Measurements from ENCODE around the gene PER3.

Gene PER3

GRCh38 chr1:7767176-7767575 is 16.9 kb upstream of the PER3 start:
- Histone ChIP-seq H3K27ac (ENCODE audit: low read length) (no peak overlapping the region), H3K9ac (ENCODE audit: low read depth, low read length) (no peak overlapping the region), H3K27me3 (ENCODE audit: insufficient read depth, low read length, poor library complexity) (peaks cover 4% of the 10 kb centered on the region), H3K36me3 (ENCODE audit: insufficient read depth, low read length) (no peaks in the 10 kb centered on the region; the same call in 1 of the 2 replicates), H3K4me1 (ENCODE audit: insufficient read depth, low read length) (peaks cover 11% of the 10 kb centered on the region), H3K9me3 (ENCODE audit: insufficient read depth, low read length, severe bottlenecking) (no peaks in the 10 kb centered on the region), H2AFZ (ENCODE audit: low read depth, low read length) (no peak overlapping the region), H3K4me2 (ENCODE audit: insufficient read depth, low read length) (no peak overlapping the region), H4K20me1 (ENCODE audit: insufficient read depth, low read length) (peaks cover 2% of the 10 kb centered on the region; the same call in 1 of the 2 replicates), H3K4me3 (ENCODE audit: low read depth in 1 of 2, low read length in 2 of 2) (no peak overlapping the region), H3K79me2 (ENCODE audit: insufficient read depth, low read length) (peaks cover 9% of the 10 kb centered on the region)
- no peak for DNase-seq
- no peak for ATAC-seq (ENCODE audit: insufficient read depth, low read depth)
- TF ChIP-seq CTCF (IDR thresholded peaks at IDR 0.05; ENCODE audit: borderline replicate concordance, extremely low read depth, low read length, poor library complexity, severe bottlenecking) (no peak), EZH2 (IDR thresholded peaks at IDR 0.05; ENCODE audit: borderline replicate concordance, low read depth, low read length, severe bottlenecking) (no peak)

- Histone ChIP-seq H3K27ac (ENCODE audit: low read length) (no peak overlapping the region), H3K4me1 (ENCODE audit: insufficient read depth, low read length) (peaks cover 20% of the 10 kb centered on the region), H3K4me2 (ENCODE audit: insufficient read depth, low read length) (no peak overlapping the region), H3K36me3 (ENCODE audit: insufficient read depth, low read length) (peaks cover 5% of the 10 kb centered on the region; the same call in 1 of the 2 replicates), H3K79me2 (ENCODE audit: insufficient read depth, low read length) (peaks cover 18% of the 10 kb centered on the region), H2AFZ (ENCODE audit: low read depth, low read length) (no peak overlapping the region), H3K27me3 (ENCODE audit: insufficient read depth, low read length, poor library complexity) (no peaks in the 10 kb centered on the region), H4K20me1 (ENCODE audit: insufficient read depth, low read length) (peaks cover 2% of the 10 kb centered on the region; the same call in 1 of the 2 replicates), H3K4me3 (ENCODE audit: low read depth in 1 of 2, low read length in 2 of 2) (no peak overlapping the region), H3K9ac (ENCODE audit: low read depth, low read length) (no peak overlapping the region), H3K9me3 (ENCODE audit: insufficient read depth, low read length, severe bottlenecking) (no peaks in the 10 kb centered on the region)
- ATAC-seq (ENCODE audit: insufficient read depth, low read depth) (no peak), DNase-seq (no peak)
- TF ChIP-seq EZH2 (IDR thresholded peaks at IDR 0.05; ENCODE audit: borderline replicate concordance, low read depth, low read length, severe bottlenecking): no peak
- TF ChIP-seq CTCF (IDR thresholded peaks at IDR 0.05; ENCODE audit: borderline replicate concordance, extremely low read depth, low read length, poor library complexity, severe bottlenecking): no peak
Observed at GRCh38 chr1:7768583-7768982, 15.5 kb upstream of the PER3 start.

GRCh38 chr1:7769673-7770412 is 14.2 kb upstream of the PER3 start:
- Histone ChIP-seq H3K4me2 (ENCODE audit: insufficient read depth, low read length) (no peak overlapping the region), H3K36me3 (ENCODE audit: insufficient read depth, low read length) (peaks cover 15% of the 10 kb centered on the region), H3K27me3 (ENCODE audit: insufficient read depth, low read length, poor library complexity) (no peaks in the 10 kb centered on the region), H3K27ac (ENCODE audit: low read length) (no peak overlapping the region), H3K9ac (ENCODE audit: low read depth, low read length) (no peak overlapping the region), H3K9me3 (ENCODE audit: insufficient read depth, low read length, severe bottlenecking) (no peaks in the 10 kb centered on the region), H3K4me1 (ENCODE audit: insufficient read depth, low read length) (peaks cover 20% of the 10 kb centered on the region), H3K4me3 (ENCODE audit: low read depth in 1 of 2, low read length in 2 of 2) (no peak overlapping the region), H4K20me1 (ENCODE audit: insufficient read depth, low read length) (peaks cover 2% of the 10 kb centered on the region; the same call in 1 of the 2 replicates), H2AFZ (ENCODE audit: low read depth, low read length) (no peak overlapping the region), H3K79me2 (ENCODE audit: insufficient read depth, low read length) (peaks cover 23% of the 10 kb centered on the region)
- DNase-seq (no peak), ATAC-seq (ENCODE audit: insufficient read depth, low read depth) (no peak)
- TF ChIP-seq EZH2 (IDR thresholded peaks at IDR 0.05; ENCODE audit: borderline replicate concordance, low read depth, low read length, severe bottlenecking): no peak
- no peak for TF ChIP-seq CTCF (IDR thresholded peaks at IDR 0.05; ENCODE audit: borderline replicate concordance, extremely low read depth, low read length, poor library complexity, severe bottlenecking)
